Cardiac septum (tissue), 1 donor: ENCODE measurements around the gene PPP2R2C. TPM values are rescaled to one million over a fixed set of nuclear protein-coding genes. Genes with fewer than 3 reads are reported as not detected.

Experiments used
- DNase-seq: peaks from one replicate; pipeline ENCODE4 v3.0.0-alpha.2; 2020; ENCODE audit warnings: low spot score
- intact Hi-C: fragments of 100-400 bp; cut with DNase I; formaldehyde crosslinking; loops from one replicate; pipeline ENCODE4 v1.14.0; 2022
- total RNA-seq: library from RNA; stranded (reverse); fragmentation: NEBNext Ultra II Directional; extraction: Animal tissue kit (Norgen Biotek cat#: 25700); gene quantifications from one replicate; pipeline ENCODE4 v1.2.1, GENCODE V29; 2021
- donor health status: DM: no; HTN: no; CAD: no.

Gene PPP2R2C
- total RNA-seq, 1 donor from 2014 or later = 5.5 TPM

DNA sequence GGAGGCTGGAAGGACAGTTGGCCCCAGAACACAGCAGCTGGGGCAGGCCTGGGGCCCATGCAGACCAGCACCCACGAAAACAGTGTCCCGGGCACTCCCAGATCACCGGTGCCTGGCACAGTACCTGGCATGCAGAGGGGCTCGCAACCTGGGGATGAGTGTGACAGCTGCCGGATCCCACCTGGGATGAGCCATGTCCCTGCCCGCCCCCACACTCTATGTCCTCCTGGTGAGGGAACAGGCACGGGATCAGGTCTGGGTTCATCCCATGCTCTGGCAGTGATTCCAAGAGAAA, 22.8 kb upstream of the PPP2R2C start:
- DNase-seq = peak; percentile 47
- intact Hi-C loops = no loop called here

DNA sequence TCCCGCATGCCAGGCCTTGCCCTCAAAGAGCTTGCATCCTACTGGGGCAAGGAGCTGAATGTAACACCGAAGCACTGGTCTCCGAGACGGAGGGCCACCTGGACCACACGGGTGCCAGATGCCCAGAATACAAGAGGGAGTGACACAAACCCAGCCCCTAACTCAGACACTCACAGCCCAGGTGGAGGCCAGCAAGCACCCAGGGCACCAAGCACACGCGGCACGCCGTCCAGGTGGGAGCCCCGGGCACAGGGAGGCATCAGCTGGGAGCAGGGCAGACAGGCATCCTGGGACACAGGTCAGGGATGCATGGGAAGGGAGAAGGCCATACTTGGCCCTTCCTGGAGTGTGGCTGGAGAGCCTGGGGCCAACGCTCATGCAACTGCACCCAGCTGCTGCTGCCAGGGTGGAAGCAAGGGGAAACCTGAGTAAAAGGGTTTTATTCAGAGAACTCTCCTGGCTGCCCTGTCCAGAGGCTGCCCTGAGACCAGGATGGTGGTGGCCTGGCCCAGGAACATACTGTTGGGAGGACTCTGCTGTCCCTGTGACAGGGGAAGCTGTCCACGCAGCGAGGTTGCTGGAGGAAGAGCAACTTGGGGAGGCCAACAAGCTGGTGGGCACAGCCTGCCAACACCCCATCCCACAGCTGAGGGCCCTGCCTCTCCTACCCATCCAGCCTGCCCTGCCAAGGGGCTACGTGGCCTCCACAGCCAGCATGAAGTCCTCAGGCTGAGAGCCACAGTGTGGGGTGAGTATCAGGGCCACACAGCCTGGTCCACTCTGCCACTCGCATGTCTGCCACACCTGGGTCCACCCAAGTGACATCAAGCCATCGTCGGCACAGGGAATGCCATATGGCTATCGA, 22.2 kb upstream of the PPP2R2C start:
- peak; percentile 44 for DNase-seq
- intact Hi-C loops = no loop called here

DNA sequence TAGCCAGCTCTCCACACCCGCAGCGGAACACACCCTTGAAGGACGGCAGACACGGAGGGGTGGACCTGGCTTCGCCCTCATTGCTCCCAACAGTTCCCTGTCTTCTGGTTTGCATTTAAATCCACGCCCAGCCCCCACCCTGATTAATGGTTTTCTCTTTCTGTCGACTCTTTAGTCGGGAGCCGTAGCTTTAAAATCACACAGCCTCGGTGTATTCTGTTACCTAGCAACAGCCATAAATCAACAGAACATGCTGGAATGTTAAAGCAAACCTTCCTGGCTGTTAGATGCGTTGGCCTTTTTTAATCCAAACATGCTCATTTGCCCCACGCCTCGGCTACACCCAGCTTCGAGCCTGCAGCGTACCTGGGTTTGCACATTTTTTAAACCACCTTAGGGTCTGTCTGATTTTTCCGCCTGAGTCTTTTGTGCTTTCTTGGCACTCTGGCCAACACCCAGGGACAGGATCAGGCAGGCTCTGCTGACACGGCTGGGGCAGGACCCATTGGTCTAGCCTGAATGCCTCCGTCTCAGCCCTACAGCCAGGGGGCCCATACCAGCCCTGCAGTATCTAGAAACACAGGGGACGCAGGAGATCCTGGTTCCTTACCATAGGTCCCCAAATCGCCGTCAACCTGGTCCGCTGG, 21.4 kb upstream of the PPP2R2C start:
- intact Hi-C loops = no loop called here
- peak; percentile 36 for DNase-seq

DNA sequence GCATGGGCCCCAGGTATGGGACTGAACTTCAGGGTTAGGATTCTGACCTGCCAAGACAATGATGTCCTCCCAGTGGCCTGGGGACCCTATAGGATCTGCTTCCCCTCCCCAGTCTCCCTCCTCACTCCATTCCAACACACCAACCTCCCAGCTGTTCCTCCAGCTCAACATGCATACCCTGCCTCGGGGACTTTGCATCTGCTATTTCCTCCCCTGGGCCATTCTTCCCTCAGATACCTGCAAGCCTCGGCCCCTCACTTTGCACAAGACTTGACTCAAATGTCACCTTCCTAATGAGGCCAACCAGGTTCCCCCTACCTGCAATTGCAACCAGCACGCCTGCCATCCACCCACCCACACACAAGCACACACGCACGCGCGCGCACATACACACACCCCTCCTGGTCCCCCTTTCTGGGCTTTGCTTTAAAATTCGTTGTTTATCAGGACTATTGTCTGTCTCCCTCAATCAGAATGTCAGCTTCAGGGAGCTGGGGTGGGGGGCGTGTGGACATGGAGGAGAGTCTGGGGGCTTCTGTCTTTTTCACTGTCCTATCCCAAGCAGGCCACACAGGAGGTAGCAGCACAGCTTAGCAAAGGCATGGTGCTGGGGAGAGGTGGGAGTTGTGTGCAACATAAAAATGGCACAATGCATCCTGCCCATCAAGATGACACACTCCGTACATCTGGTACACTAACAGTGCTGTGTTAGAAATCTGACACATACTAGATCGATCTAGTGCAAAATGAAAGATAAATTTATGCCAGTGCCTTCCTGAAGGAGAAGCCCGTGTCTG, 20.6 kb upstream of the PPP2R2C start:
- intact Hi-C loops = no loop called here

DNA sequence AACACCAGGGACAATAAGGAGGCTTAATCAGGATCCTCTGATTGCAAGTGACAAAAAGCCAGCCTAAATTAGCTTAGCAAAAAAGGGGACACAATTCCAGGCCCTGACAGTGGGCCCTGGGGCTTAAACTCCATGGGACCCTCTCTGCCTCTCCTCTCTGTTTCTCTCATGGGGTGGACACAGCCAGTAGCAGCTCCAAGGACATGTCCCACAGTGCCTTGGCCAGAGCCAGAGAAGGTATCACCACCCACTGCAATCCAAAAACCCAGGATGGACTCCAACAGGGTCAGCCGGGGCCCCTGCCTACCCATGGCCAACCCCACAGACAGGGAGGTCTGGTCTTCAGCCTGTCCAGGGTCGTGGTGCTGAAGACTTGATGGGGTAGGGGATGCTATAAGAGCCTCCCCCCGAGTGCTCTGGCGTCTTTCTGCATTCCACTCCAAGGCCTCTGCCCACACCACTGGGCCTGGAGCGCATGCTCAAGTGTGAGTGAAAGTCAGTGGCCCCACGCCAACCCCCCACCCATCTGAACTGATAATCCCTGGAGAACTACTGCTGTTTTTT, 19.7 kb upstream of the PPP2R2C start:
- intact Hi-C loops = no loop called here
- DNase-seq = peak; percentile 67

More for the DNA sequence above, 20.6 kb upstream of the PPP2R2C start:
- DNase-seq = peak; percentile 39

DNA sequence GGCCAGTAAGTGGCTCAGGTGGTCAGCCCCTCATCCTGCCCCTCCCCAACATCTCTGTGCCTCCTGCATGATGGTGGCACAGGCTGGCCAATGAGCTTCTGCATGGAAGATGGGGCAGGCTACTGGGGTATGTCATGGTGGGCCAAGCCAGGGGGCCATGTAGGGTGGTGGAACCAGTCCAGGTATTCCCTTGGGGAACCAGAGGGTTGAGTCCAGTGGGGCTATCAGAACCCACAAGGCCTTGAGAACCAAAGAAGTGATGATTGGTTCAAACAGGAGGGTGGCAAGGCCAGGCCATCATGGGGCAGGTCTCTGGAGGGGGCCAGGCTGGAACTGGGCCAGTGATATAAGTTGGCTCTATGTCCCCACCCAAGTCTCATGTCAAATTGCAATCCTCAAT, 18.8 kb upstream of the PPP2R2C start:
- intact Hi-C loops = no loop called here
- DNase-seq = no peak

DNA sequence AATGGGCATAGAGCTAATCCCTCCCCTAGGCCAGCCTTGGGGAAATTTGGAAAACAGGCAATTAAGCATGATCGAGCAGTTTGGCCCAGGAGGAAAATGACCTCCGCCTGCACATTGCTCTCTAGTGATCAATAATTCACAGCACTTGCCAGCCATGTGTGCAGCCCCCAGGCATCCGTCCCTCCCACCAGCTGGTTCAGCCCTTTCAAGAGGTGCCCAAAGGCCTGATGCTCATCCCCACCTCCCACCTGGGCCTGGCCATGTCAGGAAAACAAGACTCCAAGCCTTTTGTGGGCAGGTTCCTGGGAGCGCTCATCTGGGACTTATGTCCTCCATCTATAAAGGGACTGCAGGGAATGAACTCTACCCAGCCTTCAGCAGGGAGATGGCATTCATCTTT, 17.5 kb upstream of the PPP2R2C start:
- DNase-seq = no peak
- intact Hi-C loops = no loop called here

DNA sequence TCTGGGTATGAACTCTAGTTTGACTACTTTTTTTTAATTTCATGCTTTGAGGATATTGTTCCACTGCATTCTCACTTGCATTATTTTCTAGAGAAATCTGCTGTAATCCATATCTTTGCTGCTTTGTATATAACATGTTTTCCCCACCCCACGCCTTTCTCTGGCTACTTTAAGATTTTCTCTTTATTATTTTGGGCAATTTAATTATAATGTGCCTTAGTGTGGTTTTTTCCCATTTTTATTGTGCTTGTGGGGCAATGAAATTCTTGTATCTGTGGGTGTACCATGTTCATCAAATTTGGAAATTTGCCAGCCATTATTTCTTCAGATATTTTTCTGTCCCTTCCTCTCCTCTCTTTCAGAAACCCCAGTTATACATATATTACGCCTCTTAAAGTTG, 15.1 kb upstream of the PPP2R2C start:
- intact Hi-C loops = no loop called here
- no peak for DNase-seq

DNA sequence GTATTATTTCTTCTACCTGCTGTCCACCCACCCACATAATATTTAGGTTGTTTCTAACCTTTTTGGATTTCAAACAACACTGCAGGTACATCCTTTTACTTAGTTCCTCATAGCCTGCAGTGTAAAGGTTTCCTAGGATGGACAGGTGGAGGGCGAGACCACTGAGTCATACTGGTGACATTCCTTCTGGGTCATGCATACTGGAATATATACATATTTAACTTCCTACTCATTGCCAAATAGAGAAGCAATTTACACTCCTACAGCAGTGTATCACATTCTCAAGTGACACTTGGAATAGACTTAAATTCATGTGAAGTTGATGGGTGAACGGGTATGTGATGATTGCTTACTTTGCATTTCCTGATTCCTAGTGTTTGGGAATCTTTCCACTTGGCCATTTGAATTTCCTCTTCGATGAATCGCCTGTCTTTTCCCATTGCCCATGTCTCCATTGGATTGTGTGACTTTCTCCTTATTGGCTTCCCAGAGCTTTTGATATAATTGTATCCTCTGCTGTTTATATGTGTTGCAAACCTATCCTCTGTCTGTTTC, 8.2 kb upstream of the PPP2R2C start:
- intact Hi-C loops = no loop called here
- DNase-seq = no peak

DNA sequence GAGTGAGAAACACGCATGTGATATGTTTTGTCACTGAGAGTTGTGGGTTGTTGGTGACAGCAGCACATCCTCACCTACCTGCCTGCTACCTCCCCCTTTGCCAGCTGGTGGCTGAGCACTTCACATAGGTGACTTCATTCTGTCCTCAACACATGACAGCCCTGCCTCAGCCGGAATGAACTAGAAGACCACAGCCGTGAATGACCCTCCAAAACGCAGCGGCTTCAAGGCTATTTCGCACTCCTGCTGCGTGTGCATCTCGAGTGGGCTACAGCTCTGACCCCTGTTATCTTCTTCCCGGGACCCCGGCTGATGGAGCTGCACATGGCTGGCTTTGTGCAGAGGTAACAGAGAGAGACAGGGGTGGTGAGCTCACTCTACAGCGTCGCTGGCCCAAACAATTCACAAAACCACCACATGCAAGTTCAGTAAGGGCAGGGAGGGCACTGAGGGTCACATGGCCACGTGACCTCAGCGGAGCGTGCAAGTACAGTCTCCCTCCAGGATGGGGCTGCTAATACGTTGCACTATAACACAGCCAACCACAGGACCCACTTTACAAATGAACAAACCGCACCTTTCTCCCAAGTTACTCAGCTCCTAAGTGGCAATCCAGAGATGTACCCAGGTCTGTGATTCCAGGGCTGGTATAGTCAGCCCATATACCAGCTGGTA, 6.3 kb upstream of the PPP2R2C start:
- DNase-seq = no peak
- intact Hi-C loops = no loop called here

DNA sequence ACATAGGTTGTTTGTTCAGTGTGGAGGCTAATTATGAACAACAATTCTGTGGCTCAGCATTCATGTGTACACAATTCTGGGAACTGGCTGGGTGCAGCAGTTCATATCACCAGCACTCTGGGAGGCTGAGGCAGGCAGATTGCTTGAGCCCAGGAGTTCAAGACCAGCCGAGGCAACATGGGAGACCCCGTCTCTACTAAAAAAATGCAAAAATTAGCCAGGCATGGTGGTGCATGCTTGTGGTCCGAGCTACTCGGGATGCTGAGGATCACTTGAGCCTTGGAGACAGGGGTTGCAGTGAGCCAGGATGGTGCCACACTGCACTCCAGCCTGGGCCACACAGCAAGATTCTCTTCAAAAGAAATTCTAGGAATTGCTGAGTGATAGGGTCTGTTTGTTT, 4.5 kb upstream of the PPP2R2C start:
- intact Hi-C loops = no loop called here
- no peak for DNase-seq

DNA sequence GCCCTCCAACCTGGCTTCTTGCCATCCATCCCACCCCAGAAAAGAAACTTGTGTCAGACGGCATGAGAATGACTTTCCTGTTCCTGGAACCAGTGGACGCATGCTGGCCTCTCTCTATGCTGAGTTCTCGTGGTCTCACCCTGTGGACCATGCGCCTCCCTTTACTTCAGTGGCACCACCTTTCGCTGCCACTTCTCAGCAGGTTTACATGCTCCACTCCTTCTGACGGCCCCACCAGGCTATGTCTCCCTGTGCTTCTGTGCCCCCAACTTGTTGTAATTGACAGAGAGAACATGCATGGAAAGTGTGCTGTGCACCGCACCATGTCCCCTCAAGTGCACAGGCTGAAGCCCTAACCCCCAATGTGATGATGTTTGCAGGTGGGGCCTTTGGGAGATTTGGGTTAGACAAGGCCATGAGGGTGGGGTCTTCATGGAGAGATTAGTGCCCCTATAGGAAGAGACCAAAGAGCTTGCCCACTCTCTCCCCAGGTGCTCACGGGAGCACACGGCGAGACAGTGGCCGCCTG, 3.1 kb upstream of the PPP2R2C start:
- intact Hi-C loops = no loop called here
- DNase-seq = no peak

DNA sequence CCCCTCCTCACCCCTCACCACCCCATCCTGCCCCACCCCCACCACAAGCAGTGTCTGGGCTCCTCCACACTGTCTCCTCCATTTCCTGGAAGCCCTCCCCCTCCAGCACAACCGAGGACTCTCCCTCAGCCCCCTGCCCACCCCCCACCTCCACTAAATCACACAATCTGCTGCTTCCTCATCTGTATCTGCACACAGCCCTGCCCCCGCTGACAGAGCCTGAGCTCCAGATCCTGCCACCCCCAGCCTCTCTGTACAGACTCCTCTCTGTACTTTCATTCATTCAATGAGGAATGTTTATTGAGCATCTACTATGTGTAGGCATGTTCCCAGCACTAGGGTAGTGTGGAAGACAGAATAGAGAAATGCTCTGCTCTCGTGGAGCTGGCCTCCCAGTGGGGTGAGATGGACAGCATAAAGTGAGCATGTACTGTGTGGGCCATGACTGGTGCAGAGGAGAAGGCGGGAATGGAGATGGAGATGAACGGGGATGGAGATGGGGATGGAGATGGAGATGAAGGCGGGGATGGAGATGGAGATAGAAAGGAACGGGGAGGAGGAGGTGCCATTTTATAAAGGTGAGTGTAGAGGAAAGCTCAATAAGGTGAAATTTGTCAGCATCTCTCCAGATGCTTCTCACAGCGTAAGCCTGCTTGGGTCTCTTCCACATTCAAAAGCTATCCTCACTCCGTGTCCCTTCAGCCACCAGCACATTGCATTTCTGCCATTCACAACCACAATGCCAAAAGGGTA, 2.5 kb upstream of the PPP2R2C start:
- intact Hi-C loops = no loop called here
- DNase-seq = peak; percentile 60

DNA sequence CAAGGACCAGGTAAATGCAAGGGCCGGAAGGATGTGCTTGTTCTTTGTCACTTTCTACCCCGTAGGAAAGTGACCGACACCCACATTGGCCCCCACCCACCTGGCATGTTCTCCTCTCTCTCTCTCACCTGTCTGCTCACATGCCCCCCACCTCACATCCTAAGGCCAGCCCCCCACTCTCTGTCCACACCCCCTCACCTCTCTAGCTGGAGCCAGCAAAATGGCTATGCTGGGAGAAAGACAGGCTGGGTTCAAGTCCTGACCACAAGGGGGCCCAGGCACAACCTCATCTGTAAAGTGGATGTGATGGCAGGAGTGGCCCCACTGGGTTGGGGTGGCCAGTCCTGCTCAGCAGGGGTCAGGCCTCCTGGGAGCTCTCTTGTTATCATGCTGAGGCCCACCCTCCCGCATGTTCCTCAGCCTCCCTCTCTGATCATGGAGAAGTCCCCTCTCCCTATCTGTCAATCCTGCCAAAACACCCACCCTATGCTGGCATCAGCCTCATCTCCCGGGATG, 1.7 kb upstream of the PPP2R2C start:
- peak; percentile 61 for DNase-seq
- intact Hi-C loops = no loop called here

DNA sequence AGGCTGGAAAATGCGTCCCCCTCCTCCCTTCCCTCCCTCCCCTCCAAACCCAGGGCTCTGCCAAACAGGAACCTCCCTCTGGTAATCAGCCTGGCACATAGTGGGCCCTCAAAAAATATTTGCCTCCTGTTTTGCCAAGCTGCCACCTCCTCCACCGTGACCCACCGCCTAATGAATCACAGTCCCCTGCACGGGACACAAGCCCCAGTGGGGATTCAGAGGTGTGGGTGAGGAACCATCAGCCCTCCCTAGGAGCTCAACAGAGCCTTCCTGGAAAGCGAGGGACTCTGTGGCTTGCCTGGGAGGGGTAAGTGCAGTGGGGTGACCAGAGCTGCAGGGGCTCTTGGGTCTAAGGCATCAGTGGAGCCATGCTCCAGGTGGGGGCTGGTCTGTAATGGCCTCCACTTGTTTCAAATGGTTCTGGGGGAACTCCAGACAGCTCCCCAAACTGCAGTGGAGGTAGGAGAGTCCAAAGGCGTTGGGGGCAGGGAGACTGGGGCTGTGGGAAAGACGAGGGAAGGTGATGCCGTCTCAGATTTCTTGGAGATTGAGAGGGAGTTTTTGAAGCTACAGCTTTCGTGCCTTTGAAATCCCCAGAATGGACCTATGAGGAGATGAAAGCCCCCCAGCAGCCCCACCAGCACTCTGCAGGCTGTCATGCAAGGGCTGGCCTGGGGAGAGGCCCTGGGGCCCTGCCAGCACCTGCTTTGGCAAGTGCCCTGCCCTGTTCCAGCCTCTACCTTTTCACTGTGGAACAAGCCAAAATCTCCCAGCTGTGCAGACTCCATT, 1.0 kb upstream of the PPP2R2C start:
- DNase-seq = no peak
- intact Hi-C loops = no loop called here

DNA sequence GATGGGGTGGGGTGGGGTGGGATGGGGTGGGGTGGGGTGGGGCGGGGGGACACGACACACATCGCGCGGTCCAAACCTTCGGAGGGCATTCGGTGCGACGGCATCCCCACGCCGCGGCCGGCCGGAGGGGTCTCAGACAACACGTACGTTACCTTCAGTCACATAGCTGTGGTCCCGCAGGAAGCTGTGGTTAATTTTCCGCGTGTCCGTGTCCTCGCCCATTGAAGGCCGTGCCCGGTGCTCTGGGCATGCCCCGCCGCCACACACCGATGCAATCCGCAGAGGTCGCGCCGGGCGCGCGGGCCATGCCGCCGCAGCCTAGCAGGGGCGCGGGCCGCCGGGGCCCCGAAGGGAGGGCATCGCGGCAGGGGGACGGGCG, 417 bp downstream of the PPP2R2C start:
- DNase-seq = no peak

DNA sequence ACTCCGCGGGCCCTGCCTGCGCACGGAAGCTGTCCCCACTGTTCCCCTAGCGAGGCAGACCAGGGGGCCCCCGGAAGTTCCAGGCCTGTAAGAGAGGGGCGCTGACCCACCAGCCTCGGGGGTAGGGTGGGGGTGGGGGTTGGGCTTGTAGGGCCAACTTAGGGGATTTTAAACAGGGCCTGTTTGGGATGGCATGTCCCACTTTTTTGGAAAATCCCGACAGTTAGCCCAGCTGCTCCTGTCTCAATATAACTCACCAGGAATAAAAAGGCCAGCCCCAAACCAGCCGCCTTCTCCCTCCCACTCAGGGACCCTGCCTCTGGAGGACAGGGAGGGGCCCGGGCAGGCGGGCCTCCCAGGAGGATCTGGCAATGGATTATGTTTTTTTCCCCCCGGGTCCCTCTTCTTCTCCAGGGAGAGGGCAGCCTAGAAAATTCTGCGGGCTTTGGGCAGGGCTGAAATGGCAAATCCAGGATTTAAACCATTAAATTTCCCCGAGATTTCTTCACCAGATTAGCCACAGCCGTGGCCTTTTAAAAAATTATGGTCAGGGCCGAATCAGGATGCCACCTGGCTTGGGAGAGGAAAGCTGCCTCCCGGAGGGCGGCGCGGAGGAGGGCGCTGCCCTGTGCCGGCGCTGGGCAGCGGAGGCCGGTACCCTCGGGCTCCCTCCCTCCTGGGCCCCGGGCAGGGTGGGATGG, 957 bp downstream of the PPP2R2C start:
- peak; percentile 51 for DNase-seq
- intact Hi-C loops = no loop called here

More for the DNA sequence above, 417 bp downstream of the PPP2R2C start:
- intact Hi-C loops = no loop called here
